Activated CD4-positive, alpha-beta T cell treated with anti-CD3 and anti-CD28 coated beads, Interleukin-2, amount 50 U/mL, for 24 hours (primary cell): ENCODE measurements around the gene NCOA5.

Experiments
- DNase-seq, 2 donors: peaks; one replicate each; pipeline ENCODE4 v3.0.0-alpha.2; 2020; ENCODE audit warnings: low read depth in 1 of 2, low spot score in 1 of 2

The NCOA5 gene

GRCh38 chr20:46063151-46063550 lies 26.6 kb downstream of the NCOA5 start:
- DNase-seq: no peak

DNA sequence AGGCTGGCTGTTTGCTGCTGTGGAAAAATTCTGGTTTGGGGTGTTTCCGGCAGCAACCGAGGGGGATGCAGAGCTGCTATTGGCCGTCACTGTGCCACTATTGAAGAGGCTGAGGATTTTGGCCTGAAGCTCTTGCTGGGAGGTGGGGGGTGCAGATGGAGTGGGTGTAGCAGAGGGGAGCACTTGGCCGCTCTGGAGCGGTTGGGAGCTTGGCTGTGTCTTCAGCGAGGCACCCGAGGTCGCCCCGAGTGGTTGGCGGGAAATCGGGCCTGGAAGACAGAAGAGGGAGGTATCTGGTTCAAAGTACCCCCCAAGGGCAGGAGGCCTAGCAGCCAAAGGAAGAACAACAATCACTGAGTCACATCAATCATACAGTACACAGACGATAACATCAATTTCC lies 27.1 kb downstream of the NCOA5 start:
- no peak for DNase-seq

- DNase-seq: no peak
Observed at GRCh38 chr20:46062151-46062550, 27.6 kb downstream of the NCOA5 start.

GRCh38 chr20:46060975-46061374 lies 28.8 kb downstream of the NCOA5 start:
- no peak for DNase-seq

DNA sequence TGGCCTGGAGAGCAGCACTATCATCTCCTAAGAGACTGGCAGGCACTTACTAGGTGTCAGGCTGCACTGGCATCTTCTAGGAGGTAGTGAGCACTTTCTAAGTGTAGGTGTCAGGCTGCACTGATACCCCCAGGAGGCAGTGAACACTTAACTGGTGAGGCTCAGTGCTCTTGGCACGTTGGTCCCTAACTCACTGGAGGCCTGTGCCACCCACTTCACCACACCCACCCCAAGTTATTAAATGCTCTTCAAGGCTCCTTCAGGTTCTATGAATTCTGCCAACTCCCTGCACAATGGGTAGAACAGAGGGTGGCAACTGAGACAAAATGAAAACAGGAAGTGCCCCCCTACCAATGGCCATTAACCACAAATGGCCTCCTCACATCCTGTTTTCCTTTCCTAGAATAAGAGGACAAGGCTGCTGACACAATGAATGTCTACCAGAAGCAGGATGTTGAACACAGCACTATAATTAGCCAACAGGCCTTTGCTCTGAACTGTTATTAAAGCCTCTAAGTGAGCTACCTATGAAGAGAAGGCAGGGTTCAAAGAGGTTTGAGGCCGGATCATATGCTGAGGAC lies 29.4 kb downstream of the NCOA5 start:
- no peak for DNase-seq

GRCh38 chr20:46058599-46059281 lies 31.0 kb downstream of the NCOA5 start:
- no peak for DNase-seq

DNA sequence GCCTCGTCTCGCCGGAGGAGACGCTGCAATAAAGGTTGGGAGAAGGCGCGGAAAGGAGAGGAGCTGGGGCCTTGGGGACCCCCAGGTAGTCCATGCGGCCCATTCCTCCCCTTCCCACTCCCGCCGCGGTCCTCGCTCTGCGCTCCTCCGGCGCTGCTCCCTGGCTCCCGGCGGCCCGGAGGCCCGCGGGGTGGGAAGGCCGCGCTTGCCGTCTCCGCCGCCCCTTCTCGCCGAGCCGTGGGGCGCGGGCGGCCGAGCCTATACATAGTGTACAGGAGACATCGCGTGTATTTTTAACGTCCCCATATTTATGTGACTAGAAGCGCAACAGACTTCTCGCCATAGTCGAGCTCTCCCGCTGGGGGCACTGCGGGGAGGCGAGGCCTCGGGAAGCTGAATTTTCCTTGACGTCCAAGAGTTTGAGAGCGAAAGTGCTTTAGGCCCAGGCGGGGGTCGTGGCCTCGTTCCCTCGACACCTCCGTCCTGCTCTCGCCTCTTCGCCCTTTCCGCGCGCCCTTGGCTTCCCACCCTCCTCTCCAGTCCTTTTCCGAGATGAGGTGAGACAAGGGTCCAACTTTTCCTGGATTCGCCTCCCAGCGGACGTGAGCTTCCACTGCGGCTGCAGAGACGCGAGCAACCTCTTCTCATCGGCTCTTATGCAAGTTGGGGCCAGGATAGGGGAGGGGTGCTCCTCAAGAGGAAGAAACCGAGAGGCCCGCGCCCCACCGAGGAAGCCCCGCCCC lies 31.7 kb downstream of the NCOA5 start:
- no peak for DNase-seq

GRCh38 chr20:46056970-46057855 lies 32.5 kb downstream of the NCOA5 start:
- DNase-seq: no peak

DNA sequence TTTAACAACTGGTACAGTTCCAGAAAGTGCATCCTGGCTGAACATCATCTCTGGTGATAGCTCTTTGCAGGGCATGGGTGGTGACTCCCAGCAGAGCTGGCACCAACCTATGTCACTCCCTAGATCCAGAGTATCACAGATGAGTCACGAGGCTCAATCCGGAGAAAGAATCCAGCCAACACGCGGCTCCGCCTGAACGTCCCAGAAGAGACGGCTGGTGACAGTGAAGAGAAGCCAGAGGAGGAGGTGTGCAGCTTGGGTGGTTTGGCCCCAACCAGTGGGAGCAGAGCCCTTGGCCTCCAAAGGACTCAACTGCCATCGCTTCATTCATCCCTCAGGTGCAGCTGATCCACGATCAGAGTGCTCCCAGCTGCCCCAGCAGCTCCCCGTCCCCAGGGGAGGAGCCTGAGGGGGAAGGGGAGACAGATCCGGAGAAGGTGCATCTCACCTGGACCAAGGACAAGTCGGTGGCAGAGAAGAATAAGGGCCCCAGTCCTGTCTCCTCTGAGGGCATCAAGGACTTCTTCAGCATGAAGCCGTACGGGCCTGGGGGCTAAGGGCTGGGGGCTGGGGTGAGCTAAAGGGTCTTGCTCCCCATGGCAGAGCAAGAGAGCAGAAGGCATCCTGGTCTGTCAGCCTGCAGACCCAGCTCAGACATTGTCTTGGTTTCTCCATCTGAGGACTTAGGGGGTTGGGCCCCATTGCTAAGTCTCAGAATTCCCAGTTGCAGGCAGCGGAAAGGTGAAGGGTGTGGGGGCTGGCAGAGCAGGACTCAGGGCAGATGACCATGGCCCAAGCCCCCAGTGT lies 33.5 kb downstream of the NCOA5 start:
- DNase-seq: no peak

GRCh38 chr20:46055269-46055668 lies 34.5 kb downstream of the NCOA5 start:
- no peak for DNase-seq

- DNase-seq: no peak
Observed at GRCh38 chr20:46054606-46055005, 35.2 kb downstream of the NCOA5 start.

DNA sequence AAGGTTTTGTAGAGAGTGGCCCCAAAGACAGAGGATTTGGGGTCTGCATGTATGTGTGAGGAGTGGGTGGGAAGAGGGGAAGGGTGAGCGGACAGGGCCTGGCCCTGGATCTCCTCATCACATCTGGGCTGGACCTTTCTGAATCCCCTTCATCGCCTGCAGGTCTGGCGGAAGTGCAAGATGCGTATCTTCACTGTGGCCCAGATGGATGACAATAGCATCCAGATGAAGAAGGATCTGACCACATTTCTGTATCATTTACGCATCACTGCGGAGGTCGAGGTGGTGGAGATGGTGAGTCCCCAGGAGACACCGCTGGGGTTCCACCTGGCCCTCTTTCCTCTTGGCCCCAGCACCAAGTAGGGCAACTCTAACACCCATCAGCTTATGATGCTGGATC lies 36.3 kb downstream of the NCOA5 start:
- DNase-seq: no peak

DNA sequence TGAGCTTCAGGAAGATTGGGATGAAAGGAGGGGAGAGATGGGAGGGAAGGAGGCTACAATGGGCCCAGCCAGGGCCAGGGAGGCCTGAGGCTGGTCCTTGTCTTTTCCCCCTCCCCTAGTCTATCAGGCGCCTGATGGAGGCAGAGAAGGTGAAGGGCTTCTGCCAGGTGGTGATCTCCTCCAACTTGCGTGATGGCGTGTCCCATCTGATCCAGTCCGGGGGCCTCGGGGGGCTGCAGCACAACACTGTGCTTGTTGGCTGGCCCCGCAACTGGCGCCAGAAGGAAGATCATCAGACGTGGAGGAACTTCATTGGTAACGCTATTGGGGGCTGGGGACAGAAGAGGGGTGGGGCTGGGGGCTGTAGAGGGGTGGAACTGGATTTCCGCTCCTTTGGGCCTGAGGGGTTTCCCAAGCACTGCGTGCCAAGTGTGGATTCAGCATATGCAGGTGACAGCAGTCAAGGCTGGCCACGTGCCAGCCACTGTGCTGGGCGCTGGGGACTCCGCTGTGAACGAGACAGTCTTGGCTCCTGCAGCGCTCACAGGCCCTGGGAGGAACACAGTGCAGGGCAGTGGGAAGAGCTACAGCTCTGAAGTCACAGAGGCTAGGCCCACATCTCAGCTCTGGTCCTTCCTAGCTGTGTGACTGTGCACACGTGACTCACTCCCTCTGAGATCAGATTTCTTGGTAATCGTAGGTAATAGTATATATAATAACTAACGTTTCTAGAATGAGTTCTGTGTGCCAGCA lies 38.0 kb downstream of the NCOA5 start:
- DNase-seq: no peak

DNA sequence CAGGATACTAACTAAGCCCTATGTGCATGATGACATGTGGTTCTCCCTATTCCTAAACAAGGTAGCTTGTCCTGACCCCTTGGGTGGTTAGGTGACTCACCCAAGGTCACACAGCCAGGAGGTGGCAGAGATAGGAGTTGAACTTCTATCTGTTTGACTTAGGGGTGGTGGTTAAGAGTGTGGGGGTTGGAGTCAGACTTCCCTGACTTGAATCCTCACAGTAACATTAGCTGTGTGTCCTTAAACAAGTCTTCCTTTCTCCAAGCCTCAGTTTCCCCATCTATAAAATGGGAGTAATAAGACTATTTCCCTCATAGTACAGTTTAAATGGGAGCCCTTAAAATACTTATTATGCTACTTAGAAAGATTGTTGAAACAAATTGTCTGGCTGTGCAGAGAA lies 38.9 kb downstream of the NCOA5 start:
- DNase-seq: no peak

GRCh38 chr20:46050444-46050843 lies 39.3 kb downstream of the NCOA5 start:
- DNase-seq: no peak

- DNase-seq: no peak
Observed at GRCh38 chr20:46049815-46050214, 39.9 kb downstream of the NCOA5 start.

DNA sequence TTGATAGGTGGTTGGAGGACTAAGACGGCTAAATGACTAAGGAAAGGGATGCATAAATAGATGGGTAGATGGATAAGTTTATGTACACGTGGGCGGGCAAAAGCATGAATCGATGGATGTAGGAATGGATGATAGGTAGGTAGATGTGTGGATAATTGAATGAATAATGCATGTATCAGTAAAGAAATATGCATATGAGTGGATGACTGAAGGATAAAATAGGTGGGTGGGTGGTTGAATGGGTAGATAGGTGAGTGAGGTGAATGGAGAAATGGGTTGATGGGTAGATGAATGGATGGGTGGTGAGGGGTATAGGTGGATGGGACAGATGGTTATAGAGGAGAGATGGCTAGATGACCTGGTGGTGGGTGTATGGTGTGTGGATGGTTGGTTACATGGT lies 40.6 kb downstream of the NCOA5 start:
- no peak for DNase-seq

GRCh38 chr20:46047821-46048220 lies 41.9 kb downstream of the NCOA5 start:
- no peak for DNase-seq

DNA sequence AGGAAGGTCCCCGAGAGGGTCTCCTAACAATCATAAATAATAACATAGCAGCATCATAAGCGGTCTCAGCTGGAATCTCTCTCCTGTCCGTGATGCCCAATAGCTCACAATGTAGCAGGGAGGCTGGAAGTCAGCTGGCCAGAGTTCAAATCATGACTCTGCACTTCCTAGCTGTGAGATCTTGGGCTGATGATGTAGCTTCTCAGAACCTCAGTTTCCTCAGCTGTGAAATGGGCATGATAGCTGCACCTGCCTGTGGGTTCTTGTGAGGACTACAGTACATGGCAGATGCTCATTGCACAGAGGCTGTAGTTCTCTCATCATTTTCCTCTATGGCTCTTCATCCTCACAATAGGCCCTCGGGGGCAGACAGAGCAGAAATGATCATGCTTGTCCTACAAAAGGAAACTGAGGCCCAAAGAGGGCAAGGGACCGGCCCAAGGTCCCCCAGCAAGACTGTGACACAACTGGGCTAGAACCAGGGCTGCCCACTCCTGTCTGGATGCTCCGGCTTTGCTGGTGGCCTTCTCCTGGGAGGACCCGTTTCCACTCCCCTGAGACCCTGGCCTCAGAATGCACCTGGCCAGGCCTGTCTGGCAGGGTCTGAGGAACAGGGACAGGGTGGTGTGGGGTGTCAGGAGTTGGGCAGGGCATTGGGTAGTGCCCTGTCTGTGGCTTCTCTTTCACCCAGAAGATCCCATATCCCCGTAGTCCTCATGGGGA lies 43.0 kb downstream of the NCOA5 start:
- DNase-seq: no peak
